GM18526 (cell line): ENCODE data around the gene ARAP1.

Source experiments
- POLR2A ChIP-seq: IDR thresholded peaks from 3 replicates; pipeline ENCODE4 v1.6.1; 2011; ENCODE audit not compliant: insufficient read length; ENCODE audit errors: extremely low read depth

The ARAP1 gene

GRCh38 chr11:72700146-72700545, 52.1 kb downstream of the ARAP1 start:
- TF ChIP-seq POLR2A = no peak

GRCh38 chr11:72697814-72698213, 54.4 kb downstream of the ARAP1 start:
- TF ChIP-seq POLR2A = no peak

GRCh38 chr11:72696866-72697700, 55.1 kb downstream of the ARAP1 start:
- no peak for TF ChIP-seq POLR2A

GRCh38 chr11:72695354-72695753, 56.9 kb downstream of the ARAP1 start:
- no peak for TF ChIP-seq POLR2A

- no peak for TF ChIP-seq POLR2A
These were observed 58.8 kb downstream of the ARAP1 start for GRCh38 chr11:72693271-72693968.

- no peak for TF ChIP-seq POLR2A
These were observed 59.5 kb downstream of the ARAP1 start for GRCh38 chr11:72692498-72693237.

GRCh38 chr11:72690166-72690565, 62.0 kb downstream of the ARAP1 start:
- TF ChIP-seq POLR2A = no peak

GRCh38 chr11:72688929-72689328, 63.3 kb downstream of the ARAP1 start:
- TF ChIP-seq POLR2A = no peak

GRCh38 chr11:72688486-72688885, 63.7 kb downstream of the ARAP1 start:
- no peak for TF ChIP-seq POLR2A

GRCh38 chr11:72687326-72687725, 64.9 kb downstream of the ARAP1 start:
- TF ChIP-seq POLR2A = no peak

GRCh38 chr11:72686639-72687220, 65.5 kb downstream of the ARAP1 start:
- no peak for TF ChIP-seq POLR2A

- TF ChIP-seq POLR2A = no peak
These were observed 66.4 kb downstream of the ARAP1 start for GRCh38 chr11:72685560-72686480.

GRCh38 chr11:72684236-72684912, 67.8 kb downstream of the ARAP1 start:
- no peak for TF ChIP-seq POLR2A

- no peak for TF ChIP-seq POLR2A
These were observed 68.4 kb downstream of the ARAP1 start for GRCh38 chr11:72683782-72684200.
